ENCODE data around the gene CSPG4.
A peak's percentile ranks its signal among the peaks of the same experiment; 100 is the strongest.
"Not testable (repeated sequence)": the region's sequence is repeated elsewhere in the genome, so short reads cannot be mapped to it uniquely, and the experiment has no call there.

Gene CSPG4

GRCh38 chr15:75695220-75695619 is 17.4 kb downstream of the CSPG4 start:
- ATAC-seq, result no peak
- TF ChIP-seq TCF4 (CRISPR knock-in tag; IDR thresholded peaks at IDR 0.05; ENCODE audit: borderline replicate concordance), result no peak
- no peak for TF ChIP-seq GLIS3 (CRISPR knock-in tag; IDR thresholded peaks at IDR 0.05)

GRCh38 chr15:75694241-75695182 is 18.1 kb downstream of the CSPG4 start:
- ATAC-seq, result peak; percentile 97
- TF ChIP-seq GLIS3 (CRISPR knock-in tag; IDR thresholded peaks at IDR 0.05), result no peak
- TF ChIP-seq TCF4 (CRISPR knock-in tag; IDR thresholded peaks at IDR 0.05; ENCODE audit: borderline replicate concordance), result peak; percentile 58; the same call in 1 of the 2 replicates

- 0 out of 3 replicates have a peak, but pooled peaks have one; percentile 2 for ATAC-seq
- no peak for TF ChIP-seq ZC3H10 (CRISPR knock-in tag; IDR thresholded peaks at IDR 0.05)
- no peak for TF ChIP-seq ZFP30 (CRISPR knock-in tag; IDR thresholded peaks at IDR 0.05)
- no peak for TF ChIP-seq SNAI2 (CRISPR knock-in tag; IDR thresholded peaks at IDR 0.05)
- no peak for TF ChIP-seq POU6F1 (CRISPR knock-in tag; IDR thresholded peaks at IDR 0.05; ENCODE audit: borderline replicate concordance, low read depth)
- TF ChIP-seq BACH2 (CRISPR knock-in tag; IDR thresholded peaks at IDR 0.05; ENCODE audit: borderline replicate concordance), result no peak
- TF ChIP-seq ISL1 (CRISPR knock-in tag; IDR thresholded peaks at IDR 0.05), result no peak
- TF ChIP-seq ZNF70 (CRISPR knock-in tag; IDR thresholded peaks at IDR 0.05), result no peak
- no peak for TF ChIP-seq PPARA (CRISPR knock-in tag; IDR thresholded peaks at IDR 0.05; ENCODE audit: borderline replicate concordance)
- no peak for TF ChIP-seq TCF4 (CRISPR knock-in tag; IDR thresholded peaks at IDR 0.05; ENCODE audit: borderline replicate concordance)
- no peak for TF ChIP-seq TSHZ2 (CRISPR knock-in tag; IDR thresholded peaks at IDR 0.05)
- no peak for TF ChIP-seq ARNTL (CRISPR knock-in tag; IDR thresholded peaks at IDR 0.05; ENCODE audit: borderline replicate concordance, low read depth)
- no peak for TF ChIP-seq CREB5 (CRISPR knock-in tag; IDR thresholded peaks at IDR 0.05; ENCODE audit: low read depth)
These were observed 19.0 kb downstream of the CSPG4 start for GRCh38 chr15:75693501-75694240.

GRCh38 chr15:75693028-75693427 is 19.6 kb downstream of the CSPG4 start:
- not testable (repeated sequence) for ATAC-seq

- not testable (repeated sequence) for ATAC-seq
These were observed 20.3 kb downstream of the CSPG4 start for GRCh38 chr15:75692311-75692710.

GRCh38 chr15:75689429-75689828 is 23.2 kb downstream of the CSPG4 start:
- ATAC-seq, result not testable (repeated sequence)

- ATAC-seq, result no peak
- TF ChIP-seq ZNF565 (CRISPR knock-in tag; conservative IDR thresholded peaks at IDR 0.05; ENCODE audit: low read depth) (no peak), ZFP30 (CRISPR knock-in tag; IDR thresholded peaks at IDR 0.05) (no peak), TSHZ2 (CRISPR knock-in tag; IDR thresholded peaks at IDR 0.05) (no peak), OSR1 (CRISPR knock-in tag; IDR thresholded peaks at IDR 0.05) (no peak), ARNTL (CRISPR knock-in tag; IDR thresholded peaks at IDR 0.05; ENCODE audit: borderline replicate concordance, low read depth) (no peak), ISL1 (CRISPR knock-in tag; IDR thresholded peaks at IDR 0.05) (no peak), ZC3H10 (CRISPR knock-in tag; IDR thresholded peaks at IDR 0.05) (no peak), POU6F1 (CRISPR knock-in tag; IDR thresholded peaks at IDR 0.05; ENCODE audit: borderline replicate concordance, low read depth) (no peak)
These were observed 23.8 kb downstream of the CSPG4 start for GRCh38 chr15:75688831-75689230.
